HepG2 (cell line): ENCODE measurements around the gene GNMT. TPM values are rescaled to one million over a fixed set of nuclear protein-coding genes. Genes with fewer than 3 reads are reported as not detected.

Experiments used
- ATAC-seq: fragments of 200-7000 bp; cut with Tn5 transposase; 3 replicates; pipeline ENCODE4 v1.9.1; 2020; ENCODE audit warnings: mild to moderate bottlenecking, moderate library complexity
- BruUV-seq: library from RNA; stranded (reverse); fragments of 400-500 nt; replicated peaks from 2 replicates; lab custom pipeline; 2021; lab: Mats Ljungman, UMichigan
- CTCF ChIA-PET: fragments of 300-600 bp; formaldehyde crosslinking; extraction: SDS; loops from one replicate; lab custom pipeline; 2021; ENCODE audit warnings: low total read pairs, inconsistent platforms, low intra/inter-chr PET ratio; lab: Yijun Ruan, JAX
- POLR2A ChIA-PET: fragments of 350-600 bp; sonication (Branson Sonifier 250); formaldehyde crosslinking; loops from one replicate; lab custom pipeline; 2020; ENCODE audit warnings: antibody characterized with exemption, inconsistent platforms; lab: Yijun Ruan, JAX
- DNase-seq: peaks from one replicate; pipeline ENCODE4 v3.0.0-alpha.2; 2015; ENCODE audit warnings: low spot score
- FAIRE-seq: peaks from 3 replicates; lab custom pipeline; 2011; peaks lifted over from hg19 to GRCh38; lab: Jason Lieb, UNC
- H2AFZ ChIP-seq: one replicate; pipeline ENCODE4 v1.6.1; 2011; ENCODE audit warnings: low read length, inconsistent platforms
- H3K27ac ChIP-seq: fragments of 300-600 bp; 3 replicates; pipeline ENCODE4 v1.8.0; 2011; ENCODE audit warnings: mixed run types, mild to moderate bottlenecking, mixed read lengths, low read length, inconsistent platforms; ENCODE audit not compliant: insufficient read depth; ENCODE audit errors: extremely low read length
- H3K27me3 ChIP-seq, 2 experiments: fragments of 200-600 bp in 1 of 2; 2 replicates in 1 of 2; 3 replicates in 1 of 2; pipeline versions ENCODE4 v1.6.0 to v1.8.0; 2011; ENCODE audit warnings: low read length in 2 of 2, mild to moderate bottlenecking in 2 of 2, moderate library complexity in 2 of 2, inconsistent platforms in 1 of 2; ENCODE audit not compliant: insufficient read depth in 2 of 2, control insufficient read depth in 1 of 2
- H3K36me3 ChIP-seq, 2 experiments: fragments of 200-600 bp in 1 of 2; replicated peaks in 1 of 2; 2 replicates in 1 of 2; 3 replicates in 1 of 2; pipeline versions ENCODE4 v1.5.1 to v1.8.0; 2011; ENCODE audit warnings: low read length in 2 of 2, inconsistent platforms in 1 of 2; ENCODE audit not compliant: insufficient read depth in 2 of 2, control insufficient read depth in 1 of 2
- H3K4me1 ChIP-seq: 2 replicates; pipeline ENCODE4 v1.5.1; 2012; ENCODE audit warnings: low read length, inconsistent platforms; ENCODE audit not compliant: insufficient read depth
- H3K4me2 ChIP-seq: 2 replicates; pipeline ENCODE4 v1.6.0; 2011; ENCODE audit warnings: low read depth, low read length, inconsistent platforms
- H3K4me3 ChIP-seq, 3 experiments: fragments of 200-600 bp in 1 of 3; sonication (generic), shearing (Covaris generic) in 1 of 3; replicated peaks in 1 of 3; 2 replicates each; pipeline ENCODE4 v1.5.1; 2011 to 2016; ENCODE audit warnings: low read length in 3 of 3, inconsistent platforms in 2 of 3, low read depth in 2 of 3, mild to moderate bottlenecking in 2 of 3, control low read depth in 1 of 3, mixed read lengths in 1 of 3; ENCODE audit not compliant: insufficient read depth in 1 of 3
- H3K79me2 ChIP-seq: one replicate; pipeline ENCODE4 v1.6.1; 2011; ENCODE audit warnings: low read length, inconsistent platforms; ENCODE audit not compliant: insufficient read depth
- H3K9ac ChIP-seq: 2 replicates; pipeline ENCODE4 v1.6.0; 2011; ENCODE audit warnings: mild to moderate bottlenecking, low read depth, low read length, inconsistent platforms; ENCODE audit not compliant: insufficient read depth
- H3K9me3 ChIP-seq: 2 replicates; pipeline ENCODE4 v1.5.1; 2012; ENCODE audit warnings: mild to moderate bottlenecking, low read length
- H4K20me1 ChIP-seq: 2 replicates; pipeline ENCODE4 v1.6.0; 2011; ENCODE audit warnings: inconsistent platforms, mild to moderate bottlenecking, low read length, moderate library complexity; ENCODE audit not compliant: insufficient read depth
- CEBPG ChIP-seq: IDR thresholded peaks from 2 replicates; pipeline ENCODE4 v1.6.1; 2016
- GATAD2A ChIP-seq: IDR thresholded peaks from 2 replicates; pipeline ENCODE4 v1.6.1; 2016
- HNRNPUL1 ChIP-seq: fragments of 200-400 bp; formaldehyde crosslinking; IDR thresholded peaks from 2 replicates; pipeline ENCODE4 v1.6.1; 2017; ENCODE audit warnings: low read depth, mild to moderate bottlenecking, low read length, moderate library complexity
- MBD4 ChIP-seq: IDR thresholded peaks from 2 replicates; pipeline ENCODE4 v1.6.1; 2012; ENCODE audit warnings: low read length, inconsistent platforms, borderline replicate concordance
- PTBP1 ChIP-seq: fragments of 200-400 bp; formaldehyde crosslinking; IDR thresholded peaks from 2 replicates; pipeline ENCODE4 v1.6.1; 2018; ENCODE audit warnings: low read length, low read depth; ENCODE audit not compliant: poor library complexity, severe bottlenecking
- RBM22 ChIP-seq: fragments of 200-400 bp; formaldehyde crosslinking; optimal IDR thresholded peaks from 2 replicates; pipeline ENCODE3; 2017; ENCODE audit warnings: mild to moderate bottlenecking, low read length, moderate library complexity
- RFXAP ChIP-seq: sonication (generic); formaldehyde crosslinking; IDR thresholded peaks from 2 replicates; pipeline ENCODE4 v1.4.0; 2020; ENCODE audit warnings: missing genetic modification reagents, borderline replicate concordance
- STAG1 ChIP-seq: sonication (generic); formaldehyde crosslinking; IDR thresholded peaks from 2 replicates; pipeline ENCODE4 v1.4.0; 2020; ENCODE audit warnings: missing genetic modification reagents
- TBP ChIP-seq: sonication (generic); formaldehyde crosslinking; IDR thresholded peaks from 2 replicates; pipeline ENCODE4 v1.5.0; 2020; ENCODE audit warnings: missing genetic modification reagents
- ZNF235 ChIP-seq: sonication (generic); formaldehyde crosslinking; IDR thresholded peaks from 2 replicates; pipeline ENCODE4 v1.8.1; 2023; ENCODE audit warnings: mild to moderate bottlenecking, missing genetic modification reagents, borderline replicate concordance
- ZNF83 ChIP-seq: sonication (generic); formaldehyde crosslinking; IDR thresholded peaks from 2 replicates; pipeline ENCODE4 v1.4.0; 2020; ENCODE audit warnings: missing genetic modification reagents, mild to moderate bottlenecking, borderline replicate concordance
- in situ Hi-C: cut with HindIII; loops from 2 replicates; pipeline ENCODE4 v1.10.0; 2017; ENCODE audit warnings: low pct_unique_long_range_greater_than_20kb; ENCODE audit not compliant: extremely low pct_ligation_motif_present
- intact Hi-C: fragments of 100-400 bp; cut with micrococcal nuclease; formaldehyde crosslinking; loops from one replicate; pipeline ENCODE4 v1.10.0; 2022; ENCODE audit not compliant: unreplicated experiment
- polyA plus RNA-seq, 8 experiments: library from polyadenylated mRNA; depleted of rRNA in 3 of 8; stranded (reverse) in 7 of 8; unstranded in 1 of 8; fragments of >200 nt; fragmentation: Illumina TruSeq in 4 of 8; extraction: Trizol in 4 of 8; gene quantifications; 2 replicates each; pipeline versions ENCODE4 v1.2.1 to v1.2.3, GENCODE V29; 2011 to 2016; ENCODE audit warnings: low read depth in 4 of 8, missing spikeins in 1 of 8, mixed read lengths in 1 of 8; ENCODE audit not compliant: insufficient read depth in 1 of 8
- total RNA-seq, 5 experiments: library from RNA; depleted of rRNA; stranded (reverse); fragments of >200 nt; fragmentation: Illumina TruSeq; extraction: Trizol; gene quantifications; 2 replicates each; pipeline ENCODE4 v1.2.3, GENCODE V29; 2016; ENCODE audit warnings: low read depth in 1 of 5
- TF ChIP-seq, protein P1 (sequence below): IDR thresholded peaks from 2 replicates; pipeline ENCODE4 v1.6.1; 2012; ENCODE audit warnings: low read depth, low read length, improper control_type of control experiment
- TF ChIP-seq, protein P2 (sequence below): sonication (generic); formaldehyde crosslinking; conservative IDR thresholded peaks from 2 replicates; pipeline ENCODE4 v1.4.0; 2020; ENCODE audit warnings: missing genetic modification reagents
- TF ChIP-seq, protein P3 (sequence below), 2 experiments: sonication (generic) in 1 of 2; formaldehyde crosslinking in 1 of 2; IDR thresholded peaks; 2 replicates each; pipeline versions ENCODE4 v1.4.0 to v1.6.1; 2016 to 2020; ENCODE audit warnings: borderline replicate concordance in 1 of 2, low read depth in 1 of 2, mild to moderate bottlenecking in 1 of 2, missing genetic modification reagents in 1 of 2

Gene GNMT
- total and polyA plus RNA-seq, 2 of the 13 experiments (the other 11 are each of a cell fraction or from before 2014, with no cell fraction given) = 2.8 to 7.0 TPM

DNA sequence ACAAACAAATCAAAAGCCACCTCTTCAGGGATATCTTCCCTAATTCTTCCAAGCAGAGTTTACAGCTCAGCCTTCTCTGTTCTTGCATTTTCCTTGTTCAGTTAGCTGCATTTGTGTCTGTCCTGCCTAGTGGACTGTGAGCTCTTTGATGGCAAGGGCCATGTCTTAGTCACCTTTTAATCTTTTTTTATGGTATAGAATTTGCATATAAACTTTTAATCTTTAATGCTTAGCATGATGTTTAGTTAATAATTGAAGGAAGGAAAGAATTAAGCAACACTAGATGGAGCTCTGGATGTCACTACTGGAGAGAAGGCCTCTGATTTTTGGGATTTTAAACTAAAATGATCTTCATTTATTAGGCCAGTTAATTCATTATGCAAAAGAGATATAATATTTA, 36.0 kb downstream of the GNMT start:
- no peaks in the 10 kb centered on the region for H3K9me3 ChIP-seq
- H3K27ac ChIP-seq = no peak overlapping the region
- ChIA-PET POLR2A (interaction anchor here (0.5 to 3.1 kb wide), 7 partner anchors 12 to 186 kb away, joined by 3 to 23 read pairs (median 5); partner anchors contain the start of genes CUL7, CUL9, KLHDC3 and MEA1), CTCF (interaction anchor here (1.2 kb wide), 1 partner anchor 147 kb away, joined by 4 read pairs; no protein-coding TSS in a partner anchor)
- no peak for DNase-seq
- TF ChIP-seq, protein P1, sequence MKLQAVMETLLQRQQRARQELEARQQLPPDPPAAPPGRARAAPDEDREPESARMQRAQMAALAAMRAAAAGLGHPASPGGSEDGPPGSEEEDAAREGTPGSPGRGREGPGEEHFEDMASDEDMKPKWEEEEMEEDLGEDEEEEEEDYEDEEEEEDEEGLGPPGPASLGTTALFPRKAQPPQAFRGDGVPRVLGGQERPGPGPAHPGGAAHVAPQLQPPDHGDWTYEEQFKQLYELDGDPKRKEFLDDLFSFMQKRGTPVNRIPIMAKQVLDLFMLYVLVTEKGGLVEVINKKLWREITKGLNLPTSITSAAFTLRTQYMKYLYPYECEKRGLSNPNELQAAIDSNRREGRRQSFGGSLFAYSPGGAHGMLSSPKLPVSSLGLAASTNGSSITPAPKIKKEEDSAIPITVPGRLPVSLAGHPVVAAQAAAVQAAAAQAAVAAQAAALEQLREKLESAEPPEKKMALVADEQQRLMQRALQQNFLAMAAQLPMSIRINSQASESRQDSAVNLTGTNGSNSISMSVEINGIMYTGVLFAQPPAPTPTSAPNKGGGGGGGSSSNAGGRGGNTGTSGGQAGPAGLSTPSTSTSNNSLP = 0 out of 2 replicates have a peak, but pooled peaks have one; percentile 7
- no peak for TF ChIP-seq MBD4
- no peak for TF ChIP-seq TBP (CRISPR knock-in tag)
- TF ChIP-seq ZNF235 = no peak
- TF ChIP-seq, protein P2, sequence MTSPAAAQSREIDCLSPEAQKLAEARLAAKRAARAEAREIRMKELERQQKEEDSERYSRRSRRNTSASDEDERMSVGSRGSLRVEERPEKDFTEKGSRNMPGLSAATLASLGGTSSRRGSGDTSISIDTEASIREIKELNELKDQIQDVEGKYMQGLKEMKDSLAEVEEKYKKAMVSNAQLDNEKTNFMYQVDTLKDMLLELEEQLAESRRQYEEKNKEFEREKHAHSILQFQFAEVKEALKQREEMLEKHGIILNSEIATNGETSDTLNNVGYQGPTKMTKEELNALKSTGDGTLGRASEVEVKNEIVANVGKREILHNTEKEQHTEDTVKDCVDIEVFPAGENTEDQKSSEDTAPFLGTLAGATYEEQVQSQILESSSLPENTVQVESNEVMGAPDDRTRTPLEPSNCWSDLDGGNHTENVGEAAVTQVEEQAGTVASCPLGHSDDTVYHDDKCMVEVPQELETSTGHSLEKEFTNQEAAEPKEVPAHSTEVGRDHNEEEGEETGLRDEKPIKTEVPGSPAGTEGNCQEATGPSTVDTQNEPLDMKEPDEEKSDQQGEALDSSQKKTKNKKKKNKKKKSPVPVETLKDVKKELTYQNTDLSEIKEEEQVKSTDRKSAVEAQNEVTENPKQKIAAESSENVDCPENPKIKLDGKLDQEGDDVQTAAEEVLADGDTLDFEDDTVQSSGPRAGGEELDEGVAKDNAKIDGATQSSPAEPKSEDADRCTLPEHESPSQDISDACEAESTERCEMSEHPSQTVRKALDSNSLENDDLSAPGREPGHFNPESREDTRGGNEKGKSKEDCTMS (CRISPR knock-in tag) = no peak
- no peak for TF ChIP-seq PTBP1
- TF ChIP-seq, protein P3, sequence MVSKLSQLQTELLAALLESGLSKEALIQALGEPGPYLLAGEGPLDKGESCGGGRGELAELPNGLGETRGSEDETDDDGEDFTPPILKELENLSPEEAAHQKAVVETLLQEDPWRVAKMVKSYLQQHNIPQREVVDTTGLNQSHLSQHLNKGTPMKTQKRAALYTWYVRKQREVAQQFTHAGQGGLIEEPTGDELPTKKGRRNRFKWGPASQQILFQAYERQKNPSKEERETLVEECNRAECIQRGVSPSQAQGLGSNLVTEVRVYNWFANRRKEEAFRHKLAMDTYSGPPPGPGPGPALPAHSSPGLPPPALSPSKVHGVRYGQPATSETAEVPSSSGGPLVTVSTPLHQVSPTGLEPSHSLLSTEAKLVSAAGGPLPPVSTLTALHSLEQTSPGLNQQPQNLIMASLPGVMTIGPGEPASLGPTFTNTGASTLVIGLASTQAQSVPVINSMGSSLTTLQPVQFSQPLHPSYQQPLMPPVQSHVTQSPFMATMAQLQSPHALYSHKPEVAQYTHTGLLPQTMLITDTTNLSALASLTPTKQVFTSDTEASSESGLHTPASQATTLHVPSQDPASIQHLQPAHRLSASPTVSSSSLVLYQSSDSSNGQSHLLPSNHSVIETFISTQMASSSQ (IDR thresholded peaks at IDR 0.05; ENCODE audit: low read depth) = 0 out of 2 replicates have a peak, but pooled peaks have one; percentile 18
- TF ChIP-seq, protein P3 (CRISPR knock-in tag; IDR thresholded peaks at IDR 0.05; ENCODE audit: borderline replicate concordance) = no peak
- no peak for TF ChIP-seq RFXAP (CRISPR knock-in tag)
- peak; percentile 81 for TF ChIP-seq HNRNPUL1
- TF ChIP-seq CEBPG (CRISPR knock-in tag) = peak; percentile 55
- TF ChIP-seq GATAD2A (CRISPR knock-in tag) = no peak
- TF ChIP-seq ZNF83 (CRISPR knock-in tag) = no peak
- TF ChIP-seq STAG1 = 0 out of 2 replicates have a peak, but pooled peaks have one; percentile 5
- TF ChIP-seq RBM22 = no peak
- H3K27me3 ChIP-seq = no peaks in the 10 kb centered on the region
- no peak overlapping the region for H3K9ac ChIP-seq
- BruUV-seq = no TSS peak
- intact Hi-C loops = no loop called here
- H4K20me1 ChIP-seq = no peaks in the 10 kb centered on the region
- H3K79me2 ChIP-seq = peaks cover 2% of the 10 kb centered on the region
- no peak overlapping the region for H2AFZ ChIP-seq
- H3K36me3 ChIP-seq = peaks cover 8 to 17% of the 10 kb centered on the region in 2 experiments; a peak in 4 of 5 replicates
- H3K4me1 ChIP-seq = no peaks in the 10 kb centered on the region
- FAIRE-seq = peak; percentile 44
- no peak; the same call in 1 of the 3 replicates for ATAC-seq
- H3K4me3 ChIP-seq = no peak overlapping the region
- in situ Hi-C loops = no loop called here
- no peak overlapping the region for H3K4me2 ChIP-seq
